ENCODE data around the gene SLC6A13.

Gene SLC6A13

DNA sequence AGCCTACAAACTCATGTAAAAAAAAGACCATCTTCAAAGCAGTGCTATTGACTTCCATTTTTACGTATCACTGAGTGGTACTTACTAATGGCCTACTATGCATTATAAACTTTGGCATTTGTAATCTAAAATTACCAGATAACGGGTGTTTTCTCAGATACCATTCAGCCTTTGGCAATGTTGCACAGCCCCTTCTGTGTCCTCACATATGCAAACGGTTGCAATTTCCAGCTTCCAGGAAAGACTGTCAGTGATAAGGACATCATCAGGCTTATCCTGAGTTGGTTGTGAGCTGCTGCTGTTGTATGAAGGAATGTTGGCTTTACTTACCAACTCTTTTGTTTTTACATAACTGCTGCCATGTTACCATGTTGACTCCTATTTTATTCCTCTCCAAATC, 1.6 kb upstream of the SLC6A13 start:
- DNase-seq (ENCODE audit: low read depth), result no peak
- TF ChIP-seq, protein P1, sequence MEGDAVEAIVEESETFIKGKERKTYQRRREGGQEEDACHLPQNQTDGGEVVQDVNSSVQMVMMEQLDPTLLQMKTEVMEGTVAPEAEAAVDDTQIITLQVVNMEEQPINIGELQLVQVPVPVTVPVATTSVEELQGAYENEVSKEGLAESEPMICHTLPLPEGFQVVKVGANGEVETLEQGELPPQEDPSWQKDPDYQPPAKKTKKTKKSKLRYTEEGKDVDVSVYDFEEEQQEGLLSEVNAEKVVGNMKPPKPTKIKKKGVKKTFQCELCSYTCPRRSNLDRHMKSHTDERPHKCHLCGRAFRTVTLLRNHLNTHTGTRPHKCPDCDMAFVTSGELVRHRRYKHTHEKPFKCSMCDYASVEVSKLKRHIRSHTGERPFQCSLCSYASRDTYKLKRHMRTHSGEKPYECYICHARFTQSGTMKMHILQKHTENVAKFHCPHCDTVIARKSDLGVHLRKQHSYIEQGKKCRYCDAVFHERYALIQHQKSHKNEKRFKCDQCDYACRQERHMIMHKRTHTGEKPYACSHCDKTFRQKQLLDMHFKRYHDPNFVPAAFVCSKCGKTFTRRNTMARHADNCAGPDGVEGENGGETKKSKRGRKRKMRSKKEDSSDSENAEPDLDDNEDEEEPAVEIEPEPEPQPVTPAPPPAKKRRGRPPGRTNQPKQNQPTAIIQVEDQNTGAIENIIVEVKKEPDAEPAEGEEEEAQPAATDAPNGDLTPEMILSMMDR (conservative IDR thresholded peaks at IDR 0.05; ENCODE audit: low read depth, low read length), result no peak
- H3K4me3 ChIP-seq (ENCODE audit: low read depth, low read length), result no peak overlapping the region

DNA sequence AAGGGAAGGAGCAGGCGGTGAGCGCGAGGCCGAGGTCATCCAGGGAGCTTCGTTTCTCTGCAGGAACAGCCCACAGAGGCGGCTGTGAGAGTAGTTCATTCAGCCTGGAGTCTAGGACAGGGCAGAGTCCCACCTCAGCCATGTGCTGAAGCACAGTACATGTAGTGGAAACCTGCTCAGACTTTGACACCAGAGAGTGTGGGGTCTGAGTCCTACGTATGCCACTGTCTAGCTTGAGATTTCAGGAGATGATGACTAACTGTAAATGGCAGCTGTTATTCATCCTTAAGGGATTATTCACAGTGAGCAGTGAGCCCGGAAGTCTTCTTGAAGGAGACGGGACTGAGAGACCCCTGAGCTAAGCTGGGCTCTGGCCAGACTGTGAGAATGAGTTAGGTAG, 938 bp upstream of the SLC6A13 start:
- no peak overlapping the region for H3K4me3 ChIP-seq (ENCODE audit: low read depth, low read length)
- TF ChIP-seq, protein P1 (conservative IDR thresholded peaks at IDR 0.05; ENCODE audit: low read depth, low read length), result no peak
- DNase-seq (ENCODE audit: low read depth), result peak; percentile 25

DNA sequence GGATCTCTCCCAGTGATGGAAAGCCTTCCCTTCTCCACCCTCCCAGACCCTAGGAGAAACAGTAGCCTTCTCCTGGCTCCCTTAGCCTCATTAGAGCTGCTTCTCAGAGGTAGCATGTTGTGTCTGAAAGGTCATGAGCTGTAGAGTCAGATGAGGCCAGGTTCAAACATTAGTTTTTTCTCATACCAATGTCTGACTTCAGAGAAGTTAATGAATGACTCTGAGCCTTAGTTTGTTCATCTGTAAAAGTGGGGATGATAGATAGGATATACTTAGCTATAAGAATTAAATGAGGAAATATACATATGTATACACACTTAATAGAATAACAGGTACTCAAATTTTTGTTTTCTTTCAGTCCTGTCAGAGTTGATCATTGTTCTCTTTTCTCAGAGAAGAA, 523 bp downstream of the SLC6A13 start:
- TF ChIP-seq, protein P1 (conservative IDR thresholded peaks at IDR 0.05; ENCODE audit: low read depth, low read length), result no peak
- DNase-seq (ENCODE audit: low read depth), result no peak
- H3K4me3 ChIP-seq (ENCODE audit: low read depth, low read length), result no peak overlapping the region

DNA sequence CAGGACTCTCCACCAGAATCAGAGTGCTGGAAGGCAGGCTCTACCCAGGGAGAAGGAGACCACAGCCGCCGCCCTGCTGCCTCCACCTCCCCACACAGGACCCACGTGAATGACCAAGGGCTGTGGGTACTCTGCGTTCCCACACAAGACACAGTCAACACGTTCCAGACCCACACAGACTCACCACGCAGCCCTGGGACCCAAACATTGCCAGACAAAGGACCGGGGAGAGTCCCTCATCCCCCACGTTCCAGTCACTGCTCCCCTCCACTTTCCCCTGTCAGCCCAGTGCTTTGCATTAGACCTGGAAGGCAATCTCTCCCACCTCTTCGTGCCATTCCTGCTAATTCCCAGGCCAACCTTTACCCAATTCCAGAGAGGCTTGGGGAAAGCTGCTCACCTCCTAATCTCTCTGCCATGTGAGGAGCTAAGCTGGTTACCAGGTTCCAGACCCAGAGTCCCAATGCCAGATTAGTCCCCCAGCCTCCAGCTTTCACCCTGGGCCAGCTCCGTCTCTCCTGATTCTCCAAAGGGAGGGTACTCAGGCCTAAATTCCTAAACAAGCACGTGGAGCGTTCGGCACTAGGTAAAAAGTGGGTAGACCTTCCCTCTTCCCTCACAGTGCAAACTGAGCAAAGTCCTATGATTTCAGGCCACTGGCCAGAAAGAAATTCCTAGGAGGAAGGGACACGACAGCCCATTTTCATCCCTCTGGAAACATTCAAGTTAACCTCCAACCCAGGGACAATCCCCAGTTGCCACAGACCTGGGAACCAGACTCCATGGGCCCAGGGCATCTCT, 4.9 kb downstream of the SLC6A13 start:
- TF ChIP-seq, protein P1 (conservative IDR thresholded peaks at IDR 0.05; ENCODE audit: low read depth, low read length), result no peak
- H3K4me3 ChIP-seq (ENCODE audit: low read depth, low read length), result no peak overlapping the region
- no peak for DNase-seq (ENCODE audit: low read depth)

DNA sequence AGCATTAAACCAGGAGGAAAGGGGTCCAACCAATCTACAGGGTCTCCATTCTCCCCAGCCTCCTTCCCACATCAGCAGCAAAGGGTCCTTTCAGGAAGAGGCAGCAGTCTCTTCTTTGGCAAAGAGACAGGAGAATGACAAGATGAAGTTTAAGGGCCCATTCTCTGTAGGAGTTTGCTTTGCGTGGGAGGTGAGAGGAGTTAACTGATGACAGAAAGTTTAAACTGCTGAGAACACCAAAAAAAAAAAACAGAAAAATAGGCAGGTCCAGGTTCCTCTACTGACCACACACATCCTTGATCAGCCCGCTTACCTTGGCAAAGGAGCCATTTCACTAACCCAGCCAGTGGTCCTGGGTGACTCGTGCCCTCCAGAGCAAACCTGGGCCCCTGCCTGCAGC, 5.7 kb downstream of the SLC6A13 start:
- no peak for DNase-seq (ENCODE audit: low read depth)
- no peak overlapping the region for H3K4me3 ChIP-seq (ENCODE audit: low read depth, low read length)
- TF ChIP-seq, protein P1 (conservative IDR thresholded peaks at IDR 0.05; ENCODE audit: low read depth, low read length), result no peak

DNA sequence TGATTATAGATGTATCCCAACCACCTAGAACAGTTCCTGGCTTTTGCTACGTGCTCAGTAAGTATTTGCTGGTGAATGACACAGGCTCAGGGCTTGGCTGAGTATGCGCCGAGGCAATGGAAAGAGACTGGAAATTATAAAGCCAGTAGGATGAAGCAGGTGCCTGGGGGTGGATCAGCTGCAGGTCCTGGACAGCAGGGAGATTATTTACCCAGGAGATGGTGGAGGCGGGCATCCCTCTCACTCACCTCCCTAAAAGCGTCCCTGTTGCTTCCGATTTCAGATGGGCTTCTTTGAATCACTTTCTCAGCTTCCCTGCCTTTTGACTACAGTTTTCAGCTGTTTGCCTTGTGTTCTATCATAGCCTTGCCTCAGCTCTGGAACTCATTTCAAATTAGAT, 6.4 kb downstream of the SLC6A13 start:
- TF ChIP-seq, protein P1 (conservative IDR thresholded peaks at IDR 0.05; ENCODE audit: low read depth, low read length), result no peak
- no peak overlapping the region for H3K4me3 ChIP-seq (ENCODE audit: low read depth, low read length)
- no peak for DNase-seq (ENCODE audit: low read depth)

DNA sequence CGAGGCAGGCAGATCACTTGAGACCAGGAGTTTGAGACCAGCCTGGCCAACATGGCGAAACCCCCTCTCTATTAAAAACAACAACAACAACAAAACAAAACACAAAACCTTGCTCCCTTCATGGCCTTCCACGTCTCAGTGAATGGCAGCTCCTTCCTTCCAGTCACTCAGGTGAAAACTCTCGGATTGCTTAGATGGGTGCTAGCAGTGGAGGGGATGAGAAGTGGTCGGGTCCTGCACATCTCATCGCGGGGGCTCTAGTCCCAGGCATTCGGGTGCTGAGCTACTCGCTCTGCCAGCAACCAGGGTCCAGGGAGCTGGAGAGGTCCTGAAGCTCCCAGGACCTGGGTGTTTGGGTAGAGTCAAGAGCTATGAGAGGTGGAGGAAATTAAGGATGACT, 7.7 kb downstream of the SLC6A13 start:
- no peak for DNase-seq (ENCODE audit: low read depth)
- H3K4me3 ChIP-seq (ENCODE audit: low read depth, low read length), result no peak overlapping the region
- TF ChIP-seq, protein P1 (conservative IDR thresholded peaks at IDR 0.05; ENCODE audit: low read depth, low read length), result no peak
